ENCODE measurements around the gene ZBTB40. TPM values are rescaled to one million over a fixed set of nuclear protein-coding genes. Genes with fewer than 3 reads are reported as not detected.

ZBTB40 gene
- total RNA-seq, 4 donors from 2014 or later, result 5.9 to 14.3 (median 8.8) TPM

DNA sequence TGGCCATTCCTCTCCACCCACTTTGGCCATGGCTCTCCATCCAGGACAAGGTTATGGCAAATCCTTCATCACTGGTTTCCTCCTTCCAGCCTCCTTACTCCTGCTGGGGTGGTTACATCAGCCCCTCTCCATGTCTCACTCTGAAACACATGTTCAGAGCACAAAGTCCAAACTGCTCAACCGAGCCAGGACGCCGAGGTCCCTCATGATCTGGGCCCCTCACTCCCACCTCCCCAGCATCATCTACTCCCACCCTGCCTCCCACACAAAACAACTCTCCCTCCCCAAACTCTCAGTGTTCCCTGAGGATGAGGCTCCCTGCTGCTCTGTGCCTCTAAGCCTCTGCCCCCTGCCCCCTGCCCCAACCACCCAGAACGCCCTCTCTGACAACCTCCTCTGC is 33.3 kb upstream of the ZBTB40 start:
- TF ChIP-seq POLR2A (IDR thresholded peaks at IDR 0.05), result no peak
- TF ChIP-seq, protein P1, sequence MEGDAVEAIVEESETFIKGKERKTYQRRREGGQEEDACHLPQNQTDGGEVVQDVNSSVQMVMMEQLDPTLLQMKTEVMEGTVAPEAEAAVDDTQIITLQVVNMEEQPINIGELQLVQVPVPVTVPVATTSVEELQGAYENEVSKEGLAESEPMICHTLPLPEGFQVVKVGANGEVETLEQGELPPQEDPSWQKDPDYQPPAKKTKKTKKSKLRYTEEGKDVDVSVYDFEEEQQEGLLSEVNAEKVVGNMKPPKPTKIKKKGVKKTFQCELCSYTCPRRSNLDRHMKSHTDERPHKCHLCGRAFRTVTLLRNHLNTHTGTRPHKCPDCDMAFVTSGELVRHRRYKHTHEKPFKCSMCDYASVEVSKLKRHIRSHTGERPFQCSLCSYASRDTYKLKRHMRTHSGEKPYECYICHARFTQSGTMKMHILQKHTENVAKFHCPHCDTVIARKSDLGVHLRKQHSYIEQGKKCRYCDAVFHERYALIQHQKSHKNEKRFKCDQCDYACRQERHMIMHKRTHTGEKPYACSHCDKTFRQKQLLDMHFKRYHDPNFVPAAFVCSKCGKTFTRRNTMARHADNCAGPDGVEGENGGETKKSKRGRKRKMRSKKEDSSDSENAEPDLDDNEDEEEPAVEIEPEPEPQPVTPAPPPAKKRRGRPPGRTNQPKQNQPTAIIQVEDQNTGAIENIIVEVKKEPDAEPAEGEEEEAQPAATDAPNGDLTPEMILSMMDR (IDR thresholded peaks at IDR 0.05), result no peak
- peaks cover 0 to 55% (median 0%) of the 10 kb centered on the region in 4 donors for H3K27me3 ChIP-seq
- H3K4me3 ChIP-seq, result no peak overlapping the region
- 51 to 84% methylated on average over 4 of the region's 4 CpGs for WGBS, 2 donors
- no peak overlapping the region for H3K27ac ChIP-seq
- intact Hi-C loops (cut with DNase I), result loop anchor here (10.0 kb wide), 1 partner anchor 304 kb away; no protein-coding TSS in a partner anchor
- DNase-seq, result no peak
- no peaks in the 10 kb centered on the region for H3K9me3 ChIP-seq
- H3K4me1 ChIP-seq, result peaks cover 0 to 6% (median 0%) of the 10 kb centered on the region in 3 donors
- H3K36me3 ChIP-seq, result no peaks in the 10 kb centered on the region

DNA sequence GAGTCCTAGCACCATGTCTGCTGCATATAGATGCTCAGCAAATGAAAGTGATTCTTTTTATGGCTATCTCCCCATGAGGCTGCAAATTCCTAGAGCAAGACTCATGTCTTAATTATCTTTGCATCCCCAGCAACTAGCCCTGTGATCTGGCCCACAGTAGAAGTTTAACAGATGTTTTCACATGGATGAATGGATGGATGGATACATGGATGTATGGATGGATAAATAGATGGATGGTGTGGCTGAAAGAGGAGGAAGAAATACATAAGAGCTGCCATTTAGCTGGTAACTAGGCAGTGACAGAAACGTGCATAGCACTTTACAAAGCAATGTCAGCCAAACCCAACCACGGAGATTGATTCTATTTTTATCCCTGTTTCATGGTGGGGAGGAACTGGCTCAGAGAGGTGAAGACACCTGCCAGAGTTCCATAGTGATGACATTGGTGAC is 32.7 kb upstream of the ZBTB40 start:
- WGBS, 2 donors, result 0 to 4% methylated on average over 2 of the region's 2 CpGs
- H3K4me3 ChIP-seq, result no peak overlapping the region
- intact Hi-C loops (cut with DNase I), result loop anchor here (10.0 kb wide), 1 partner anchor 304 kb away; no protein-coding TSS in a partner anchor
- no peak for DNase-seq
- no peaks in the 10 kb centered on the region for H3K36me3 ChIP-seq
- H3K9me3 ChIP-seq, result no peaks in the 10 kb centered on the region
- H3K27me3 ChIP-seq, result peaks cover 0 to 55% (median 0%) of the 10 kb centered on the region in 4 donors
- TF ChIP-seq POLR2A (IDR thresholded peaks at IDR 0.05), result no peak
- TF ChIP-seq, protein P1 (IDR thresholded peaks at IDR 0.05), result no peak
- no peak overlapping the region for H3K27ac ChIP-seq
- peaks cover 0 to 3% (median 0%) of the 10 kb centered on the region in 3 donors for H3K4me1 ChIP-seq

DNA sequence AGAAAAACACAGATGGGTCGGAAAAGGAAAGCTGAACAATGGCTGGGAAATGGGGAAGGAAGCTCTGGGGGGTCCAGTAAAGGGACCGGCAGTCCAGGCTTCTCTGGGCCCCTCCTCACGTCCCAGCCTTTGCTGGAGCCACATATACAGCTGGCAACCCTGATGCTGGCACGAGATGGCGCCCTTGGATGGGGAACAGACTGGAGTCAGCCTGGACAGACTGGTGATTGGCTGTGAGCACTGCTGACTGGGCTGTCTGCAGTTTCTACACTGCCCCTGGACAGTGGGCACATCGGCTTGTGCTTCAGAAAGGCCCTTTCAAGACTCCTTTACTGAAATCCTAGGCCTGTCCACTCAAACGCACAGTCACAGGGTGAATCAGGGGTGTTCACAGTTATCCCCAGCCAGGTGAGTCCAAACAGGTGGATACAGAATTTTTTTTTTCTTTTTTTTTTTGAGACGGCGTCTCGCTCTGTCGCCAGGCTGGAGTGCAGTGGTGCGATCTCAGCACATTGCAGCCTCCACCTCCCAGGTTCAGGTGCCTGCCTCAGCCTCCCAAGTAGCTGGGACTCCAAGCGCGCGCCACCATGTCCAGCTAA is 31.1 kb upstream of the ZBTB40 start:
- no peaks in the 10 kb centered on the region for H3K9me3 ChIP-seq
- no peak for DNase-seq
- peaks cover 0 to 3% (median 0%) of the 10 kb centered on the region in 3 donors for H3K4me1 ChIP-seq
- H3K4me3 ChIP-seq, result no peak overlapping the region
- H3K36me3 ChIP-seq, result no peaks in the 10 kb centered on the region
- no peak overlapping the region for H3K27ac ChIP-seq
- peaks cover 0 to 55% (median 0%) of the 10 kb centered on the region in 4 donors for H3K27me3 ChIP-seq
- TF ChIP-seq POLR2A (IDR thresholded peaks at IDR 0.05), result no peak
- TF ChIP-seq, protein P1 (IDR thresholded peaks at IDR 0.05), result peak in 5 of 6 experiments; percentile 49 to 82 (median 65)
- 43 to 49% methylated on average over 10 to 15 of the region's 15 CpGs for WGBS, 2 donors
- intact Hi-C loops (cut with DNase I), result loop anchor here (2.0 kb wide), 1 partner anchor 222 kb away; the partner anchor contains the start of gene C1QC

DNA sequence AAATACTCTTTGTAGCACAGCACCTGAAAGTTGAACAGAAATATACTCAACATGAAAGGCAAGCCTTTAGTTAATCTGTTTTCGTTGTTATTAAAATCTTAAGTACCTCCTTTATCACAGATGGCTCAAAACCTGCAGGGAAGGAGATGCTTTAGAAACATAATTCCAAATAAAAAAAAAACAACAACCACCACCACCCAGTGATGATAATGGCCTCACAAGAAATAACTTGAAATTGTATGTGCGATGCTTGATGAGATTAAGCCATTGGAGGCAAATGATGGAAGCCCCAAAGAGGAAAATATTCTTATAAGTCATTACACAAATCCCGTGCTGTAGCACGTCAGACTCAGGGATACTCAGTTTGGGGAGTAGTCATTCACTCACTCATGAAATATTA is 24.9 kb upstream of the ZBTB40 start:
- intact Hi-C loops (cut with DNase I), result no loop called here
- no peak for TF ChIP-seq POLR2A (IDR thresholded peaks at IDR 0.05)
- no peaks in the 10 kb centered on the region for H3K9me3 ChIP-seq

DNA sequence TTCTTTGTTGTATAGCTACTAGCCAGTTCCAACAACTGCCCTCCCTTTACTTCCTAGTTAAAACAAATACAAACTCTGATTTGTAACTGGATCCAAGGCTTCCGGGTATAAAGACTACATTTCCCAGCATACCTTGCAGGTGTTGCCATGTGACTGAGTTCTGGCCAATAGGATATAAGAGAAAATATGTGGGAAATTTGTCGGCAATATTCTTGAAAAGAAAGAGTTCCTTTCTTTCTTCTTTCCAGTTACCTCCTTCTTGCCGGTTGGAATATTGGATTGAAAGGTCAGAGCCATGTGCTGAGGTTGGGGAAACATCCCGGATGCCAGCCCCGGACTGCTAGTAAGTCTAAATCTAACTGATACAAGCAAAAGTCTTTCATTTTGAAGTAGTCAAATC is 23.0 kb upstream of the ZBTB40 start:
- Histone ChIP-seq H3K4me1 (no peaks in the 10 kb centered on the region), H3K36me3 (no peaks in the 10 kb centered on the region), H3K27me3 (no peaks in the 10 kb centered on the region), H3K4me3 (peak overlapping the region in 3 of 4 donors; percentile 14 to 52 (median 15)), H3K27ac (no peak overlapping the region), H3K9me3 (no peaks in the 10 kb centered on the region)
- TF ChIP-seq, protein P1 (IDR thresholded peaks at IDR 0.05), result no peak
- TF ChIP-seq POLR2A (IDR thresholded peaks at IDR 0.05), result no peak
- DNase-seq, result no peak
- intact Hi-C loops (cut with DNase I), result no loop called here
- 43 to 49% methylated on average over 5 of the region's 5 CpGs for WGBS, 2 donors

More for the DNA sequence above, 24.9 kb upstream of the ZBTB40 start:
- Histone ChIP-seq H3K27me3 (peaks cover 0 to under 1% (median 0%) of the 10 kb centered on the region in 4 donors), H3K27ac (no peak overlapping the region), H3K4me3 (no peak overlapping the region), H3K4me1 (no peaks in the 10 kb centered on the region), H3K36me3 (no peaks in the 10 kb centered on the region)
- DNase-seq, result no peak
- 84 to 89% methylated on average over 4 of the region's 4 CpGs for WGBS, 2 donors

Data from esophagus squamous epithelium (tissue), 5 donors.